Stimulated activated CD8-positive, alpha-beta memory T cell treated with anti-CD3 and anti-CD28 coated beads, Interleukin-7, amount 100 ng/mL, for 4 hours (primary cell): ENCODE data around the gene SPECC1L.
"Not testable (repeated sequence)": the region's sequence is repeated elsewhere in the genome, so short reads cannot be mapped to it uniquely, and the experiment has no call there.

Experiments
- DNase-seq, 2 donors: peaks; one replicate each; pipeline ENCODE4 v3.0.0-alpha.2; 2020; ENCODE audit warnings: low read depth in 2 of 2

Gene SPECC1L

DNA sequence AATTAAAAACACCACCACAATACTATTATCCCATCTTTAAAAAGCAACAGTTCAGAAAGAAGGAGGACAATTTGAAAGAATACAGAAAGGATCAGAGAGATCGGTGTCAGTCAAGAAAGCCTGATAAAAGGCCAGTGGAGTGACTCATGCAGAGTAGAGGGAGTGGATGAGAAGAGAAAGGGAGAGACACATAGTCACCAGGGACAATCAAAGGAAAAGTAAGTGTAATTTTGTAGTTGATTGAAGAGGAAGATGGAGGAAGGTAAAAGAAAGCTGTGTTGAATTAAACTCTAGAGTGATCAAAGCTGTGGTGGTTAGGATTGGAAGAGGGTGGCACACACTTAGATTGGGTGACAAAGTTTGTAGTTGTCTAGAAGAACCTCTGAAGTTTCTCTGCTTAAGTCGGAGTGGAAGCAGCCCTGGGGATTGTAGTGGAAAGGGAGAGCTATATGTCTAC is 14.1 kb downstream of the SPECC1L start:
- no peak for DNase-seq

DNA sequence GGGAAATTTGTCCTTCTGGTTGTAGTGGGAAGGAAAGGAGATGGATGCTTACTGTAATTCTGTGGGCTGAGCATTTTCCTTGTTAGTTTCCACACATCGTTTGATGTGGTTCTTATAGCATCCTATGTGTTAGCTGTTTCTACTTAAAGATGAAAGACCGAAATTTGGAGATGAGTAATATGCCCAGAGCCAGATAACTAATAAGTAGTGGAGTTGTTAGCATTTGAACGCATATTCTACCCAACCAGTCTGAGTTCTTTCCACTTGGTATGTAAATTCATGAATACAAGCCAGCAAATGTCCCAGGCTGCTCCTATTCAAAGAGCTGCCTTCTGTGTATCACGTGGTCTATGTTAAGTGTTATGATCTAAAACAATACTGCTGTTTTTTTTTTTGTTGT is 14.6 kb downstream of the SPECC1L start:
- no peak for DNase-seq

DNA sequence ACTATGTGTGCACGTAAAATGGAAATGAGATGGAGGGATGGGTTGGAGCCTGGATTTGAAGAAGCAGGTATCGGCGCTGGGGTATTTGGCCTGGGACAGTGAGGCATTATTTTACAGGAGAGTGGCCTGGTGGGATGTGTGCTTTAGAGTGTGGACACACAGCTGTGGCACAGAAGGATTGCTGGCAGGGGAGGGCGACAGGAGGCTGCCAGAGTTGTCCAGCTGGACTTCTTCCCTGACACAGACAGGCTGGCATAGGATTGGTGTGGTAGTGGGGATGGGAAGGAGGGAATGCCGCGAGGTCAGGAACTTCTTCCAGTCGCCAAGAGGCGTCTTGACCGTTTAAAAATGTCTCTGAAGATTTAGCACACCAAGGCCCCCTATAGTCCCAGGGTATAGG is 16.6 kb downstream of the SPECC1L start:
- not testable (repeated sequence) for DNase-seq

DNA sequence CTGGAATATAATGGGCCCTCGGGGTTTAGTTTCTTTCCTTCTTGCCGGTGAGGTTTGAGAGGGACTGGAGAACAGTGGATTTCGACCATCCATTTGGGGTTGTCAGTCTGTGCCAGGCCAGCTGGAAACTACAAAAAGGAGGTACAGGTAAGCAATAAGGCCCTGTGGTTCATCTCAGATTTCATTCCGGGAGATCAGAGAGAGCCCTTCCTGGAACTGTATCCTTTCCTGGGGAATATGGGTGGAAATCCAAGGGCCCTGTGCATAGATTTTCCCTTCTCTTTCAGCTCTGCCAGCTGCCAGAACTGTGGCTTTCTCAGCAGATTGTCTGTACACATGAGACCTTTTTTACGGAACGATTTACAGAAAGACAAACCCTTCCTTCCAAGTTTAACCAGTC is 17.2 kb downstream of the SPECC1L start:
- DNase-seq = not testable (repeated sequence)

DNA sequence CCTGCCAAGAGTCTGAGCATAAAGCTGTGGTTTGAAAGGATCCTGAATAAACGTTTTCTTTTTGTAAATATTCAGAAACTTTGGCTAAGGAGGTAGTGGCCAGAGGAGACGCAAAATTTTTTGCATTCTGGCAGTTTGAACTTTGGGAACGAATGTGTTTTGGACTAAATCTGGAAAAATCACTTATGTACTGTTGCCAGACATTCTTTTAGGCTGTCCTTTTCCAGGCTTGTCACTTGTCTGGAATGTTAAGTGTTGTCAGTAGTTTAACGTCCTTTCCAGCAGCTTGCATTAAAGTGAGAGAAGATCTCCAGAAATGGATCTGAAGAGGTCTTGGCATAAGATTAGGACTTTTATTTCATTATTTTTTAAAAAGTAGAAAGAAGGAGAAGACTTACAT is 18.5 kb downstream of the SPECC1L start:
- DNase-seq = no peak

DNA sequence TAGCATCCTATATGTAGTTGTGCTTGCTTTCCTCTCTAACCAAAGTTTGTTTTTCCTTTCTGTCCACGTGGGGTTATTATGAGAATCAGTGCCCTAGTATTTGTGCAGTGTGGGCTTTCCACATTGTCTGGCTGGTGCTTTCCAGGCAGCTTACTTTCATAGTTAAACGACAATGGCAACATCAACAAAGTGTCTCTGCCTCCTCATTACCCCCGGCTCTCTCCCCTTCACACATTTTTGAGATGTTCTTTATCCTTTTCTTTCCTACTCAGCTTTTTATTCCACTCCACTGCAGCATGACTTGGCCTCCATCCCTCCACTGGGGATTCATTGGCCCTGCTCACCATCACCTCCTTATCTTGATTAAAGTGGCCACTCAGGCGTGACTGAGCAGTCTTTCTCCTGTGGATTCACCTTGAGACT is 19.1 kb downstream of the SPECC1L start:
- no peak for DNase-seq

DNA sequence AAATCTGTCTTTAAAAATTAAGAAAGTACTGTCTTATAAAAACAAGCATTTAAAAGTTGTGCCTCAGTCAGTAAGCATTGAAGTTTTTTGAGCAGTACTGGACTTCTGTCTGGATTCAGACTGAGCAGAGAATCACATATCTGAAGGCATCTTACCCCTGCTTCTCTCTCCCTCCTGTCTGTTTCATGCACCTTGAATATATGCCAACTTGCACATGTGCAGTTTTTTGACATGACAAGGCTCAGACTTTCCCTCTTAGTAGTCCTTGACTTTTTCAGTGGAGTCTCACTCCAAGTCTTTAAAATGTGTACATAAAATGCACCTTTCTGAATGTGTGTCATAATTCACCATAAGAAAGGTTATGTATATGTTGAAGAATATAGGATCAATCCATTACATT is 19.8 kb downstream of the SPECC1L start:
- no peak for DNase-seq

DNA sequence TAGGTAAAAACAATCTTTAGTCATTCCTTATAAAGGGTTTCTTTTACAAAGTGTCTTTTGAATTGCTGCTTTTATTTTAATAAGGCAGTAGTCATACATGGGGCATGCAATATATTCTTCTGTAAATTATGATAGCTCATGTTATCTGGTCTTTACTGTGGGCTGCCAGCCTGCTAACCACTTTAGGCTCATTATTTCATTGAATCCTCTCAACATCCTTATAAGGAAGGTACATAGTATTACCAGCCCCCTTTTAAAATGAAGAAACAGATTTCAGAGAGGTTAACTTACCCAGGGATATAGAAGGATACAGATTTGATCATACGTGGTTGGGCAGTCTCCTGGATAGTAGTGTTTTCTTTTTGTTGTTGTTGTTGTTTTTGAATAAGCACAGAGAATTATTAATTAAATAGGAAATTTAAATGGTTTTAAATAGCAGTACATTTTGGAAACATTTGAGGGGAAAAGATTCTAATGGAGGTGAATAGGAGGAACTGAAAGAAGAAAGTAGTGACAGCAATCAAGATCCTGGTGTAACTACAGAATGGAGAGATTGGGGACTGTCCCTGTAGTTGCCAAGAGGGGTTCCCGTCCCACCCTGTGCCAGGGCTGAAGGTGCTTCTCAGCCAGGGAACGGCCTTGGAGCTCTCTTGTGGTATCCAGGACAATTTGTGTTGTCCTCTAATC is 21.0 kb downstream of the SPECC1L start:
- DNase-seq = no peak

DNA sequence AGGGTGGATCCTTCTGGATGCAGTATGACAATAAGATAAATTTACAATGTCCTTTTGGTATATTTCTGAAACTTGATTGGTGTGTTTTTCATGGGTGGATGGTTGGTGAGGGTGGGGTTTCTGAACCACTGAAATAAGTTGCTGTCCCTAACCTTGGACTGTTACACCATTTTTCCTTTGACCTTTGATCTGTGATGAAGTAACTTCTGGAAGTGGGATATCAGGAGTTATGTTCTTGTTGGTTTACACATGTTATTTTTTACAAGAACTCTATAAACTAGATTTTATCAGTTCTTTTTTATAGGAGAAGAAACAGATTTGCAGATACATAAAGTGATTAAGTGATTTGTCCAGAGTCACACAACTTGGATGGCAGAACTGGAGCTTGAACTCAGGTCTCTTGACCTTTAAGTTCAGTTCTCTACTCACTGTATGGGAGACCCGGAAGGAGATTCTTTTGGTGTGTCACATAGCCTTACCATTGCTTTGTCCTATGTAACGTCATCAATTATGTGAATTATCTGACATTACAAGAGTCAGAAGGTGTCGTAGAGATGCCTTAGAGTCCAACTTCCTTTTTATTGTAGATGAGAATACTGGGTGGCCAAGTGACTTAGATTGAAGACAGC is 21.7 kb downstream of the SPECC1L start:
- not testable (repeated sequence) for DNase-seq

DNA sequence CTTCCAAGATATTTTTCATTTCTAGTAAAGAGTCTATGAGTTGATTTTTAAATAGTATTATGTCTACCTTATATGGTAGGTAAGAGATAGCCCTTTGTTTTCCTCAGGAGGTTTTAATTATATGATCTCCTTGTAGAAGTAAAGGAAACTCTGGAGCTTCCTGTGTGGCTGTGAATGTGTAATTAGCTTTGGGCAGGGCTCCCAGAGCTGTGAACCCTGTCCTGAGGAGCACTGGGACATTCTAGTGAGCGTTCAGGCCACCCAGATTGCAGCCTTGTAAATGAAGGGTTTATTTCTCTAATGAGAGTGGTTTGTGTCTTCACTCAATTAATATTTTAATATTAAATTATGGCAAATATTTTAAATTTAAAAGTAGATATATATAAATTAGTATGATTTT is 24.3 kb downstream of the SPECC1L start:
- DNase-seq = not testable (repeated sequence)

DNA sequence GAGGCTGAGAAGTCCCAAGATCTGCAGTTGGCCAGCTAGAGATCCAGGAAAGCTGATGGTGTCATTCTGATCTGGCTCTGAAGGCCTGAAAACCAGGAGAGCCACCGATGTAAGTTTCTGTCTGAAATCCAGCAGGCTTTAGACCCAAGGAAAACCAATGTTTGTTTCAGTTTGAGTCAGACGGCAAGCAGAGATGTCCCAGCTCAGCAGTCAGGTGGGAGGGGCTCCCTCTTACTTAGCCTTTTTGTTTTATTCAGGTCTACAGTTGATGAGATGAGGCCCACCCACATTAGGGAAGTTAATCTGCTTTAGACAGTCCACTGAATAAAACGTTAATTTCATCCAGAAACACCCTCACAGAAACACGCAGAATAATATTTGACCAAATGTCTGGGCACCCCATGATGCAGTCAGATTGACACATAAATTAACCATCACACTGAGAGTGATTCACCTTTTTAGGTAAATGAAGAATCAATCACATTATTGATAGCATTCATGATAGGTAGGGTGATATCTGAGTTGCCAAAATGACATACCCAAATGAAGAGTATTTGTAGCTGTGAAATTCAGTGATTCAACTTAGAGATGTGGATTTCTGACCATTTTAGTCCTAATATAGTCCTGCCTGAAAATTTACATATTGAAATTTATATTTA is 28.0 kb downstream of the SPECC1L start:
- DNase-seq = not testable (repeated sequence)

DNA sequence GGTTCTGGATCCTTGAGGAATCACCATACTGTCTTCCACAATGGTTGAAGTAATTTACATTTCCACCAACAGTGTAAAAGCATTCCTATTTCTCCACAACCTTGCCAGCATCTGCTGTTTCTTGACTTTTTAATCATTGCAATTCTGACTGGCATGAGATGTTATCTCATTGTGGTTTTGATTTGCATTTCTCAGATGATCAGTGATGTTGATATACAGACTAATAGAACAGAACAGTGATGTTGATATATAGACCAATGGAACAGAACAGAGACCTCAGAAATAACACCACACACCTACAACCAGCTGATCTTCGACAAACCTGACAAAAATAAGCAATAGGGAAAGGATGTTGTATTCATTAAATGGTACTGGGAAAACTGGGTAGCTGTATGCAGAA is 29.9 kb downstream of the SPECC1L start:
- not testable (repeated sequence) for DNase-seq

DNA sequence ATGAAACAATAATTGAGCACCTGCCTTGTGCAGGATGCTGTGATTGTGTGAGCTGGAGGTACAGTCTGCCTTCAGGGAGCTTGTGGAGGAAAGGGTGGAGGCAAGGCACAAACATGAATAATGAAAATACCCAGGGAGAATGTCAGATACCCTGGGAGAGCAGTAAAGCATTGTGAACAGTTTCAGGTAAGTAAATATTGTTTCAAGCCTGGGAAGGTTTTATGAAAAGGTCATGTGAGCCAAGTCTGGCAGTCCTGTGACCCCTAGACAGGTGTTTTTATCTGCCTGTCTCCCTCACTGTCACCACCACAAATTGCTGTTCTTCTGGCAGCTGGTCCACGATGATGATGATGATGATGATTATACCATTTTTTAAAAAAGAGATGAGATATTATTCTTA is 32.0 kb downstream of the SPECC1L start:
- DNase-seq = no peak

DNA sequence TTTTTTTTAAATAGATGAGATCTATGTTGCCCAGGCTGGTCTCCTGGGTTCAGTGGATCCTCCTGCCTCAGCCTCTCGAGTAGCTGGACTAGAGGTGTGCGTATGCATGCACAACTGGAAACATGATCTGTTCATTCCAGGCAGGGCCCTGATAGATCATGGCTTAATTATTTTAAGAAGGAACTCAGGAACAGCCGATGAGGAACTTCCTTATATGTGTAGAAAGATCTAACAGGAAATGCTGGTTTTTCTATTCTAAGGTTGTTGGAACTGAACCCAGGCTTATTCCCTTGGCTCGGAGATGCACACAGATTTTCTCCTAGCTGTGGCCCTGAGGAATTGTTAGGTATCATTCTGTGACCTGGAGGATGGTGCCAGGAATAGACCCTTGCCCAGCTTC is 32.4 kb downstream of the SPECC1L start:
- DNase-seq = no peak

DNA sequence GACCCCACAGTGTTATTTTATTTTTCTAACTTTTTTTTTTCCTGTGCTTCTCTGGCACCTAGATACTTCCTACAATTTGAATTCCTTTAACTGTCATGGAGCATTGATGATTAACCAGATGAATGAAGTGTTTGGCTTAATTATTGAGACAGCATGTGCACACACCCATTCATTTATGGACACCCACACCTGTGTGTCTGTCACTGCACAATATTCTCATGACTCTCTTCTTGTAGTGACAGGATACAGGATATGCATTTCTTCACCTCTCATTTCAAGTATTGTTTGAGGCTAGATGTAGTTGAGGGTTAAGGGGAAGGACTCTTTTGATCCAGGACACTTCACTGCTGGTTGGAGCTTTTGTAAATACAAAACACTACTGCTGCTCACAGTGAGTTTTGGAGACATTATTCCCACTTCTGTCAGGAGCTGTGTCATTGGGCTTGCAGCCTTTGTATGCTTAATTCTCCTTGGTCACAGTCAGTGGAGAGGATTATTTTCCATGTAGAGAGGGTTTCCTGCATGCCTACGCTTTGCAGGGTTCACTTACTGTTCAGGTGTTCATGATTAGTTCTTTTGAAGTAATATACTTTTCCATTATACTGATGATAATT is 33.5 kb downstream of the SPECC1L start:
- no peak for DNase-seq

DNA sequence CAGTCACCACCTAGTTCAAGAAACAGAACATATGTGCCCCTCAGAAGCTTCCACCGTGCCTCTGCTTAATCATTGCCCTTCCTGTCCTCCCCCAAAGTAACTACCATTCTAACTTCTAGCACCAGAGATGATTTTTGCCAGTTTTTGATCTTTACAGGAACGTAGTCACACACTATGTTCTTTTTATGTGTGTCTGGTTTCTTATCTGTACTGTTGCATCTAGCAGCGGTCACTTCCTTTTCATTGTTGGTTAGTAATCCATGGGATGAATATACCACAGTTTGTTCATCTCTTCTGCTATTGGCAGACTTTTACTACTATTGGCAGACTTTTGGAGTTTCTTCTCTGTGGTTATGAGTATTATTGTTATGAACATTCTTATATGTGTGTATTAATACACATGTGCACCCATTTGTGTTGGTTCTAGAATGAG is 34.6 kb downstream of the SPECC1L start:
- DNase-seq = no peak

DNA sequence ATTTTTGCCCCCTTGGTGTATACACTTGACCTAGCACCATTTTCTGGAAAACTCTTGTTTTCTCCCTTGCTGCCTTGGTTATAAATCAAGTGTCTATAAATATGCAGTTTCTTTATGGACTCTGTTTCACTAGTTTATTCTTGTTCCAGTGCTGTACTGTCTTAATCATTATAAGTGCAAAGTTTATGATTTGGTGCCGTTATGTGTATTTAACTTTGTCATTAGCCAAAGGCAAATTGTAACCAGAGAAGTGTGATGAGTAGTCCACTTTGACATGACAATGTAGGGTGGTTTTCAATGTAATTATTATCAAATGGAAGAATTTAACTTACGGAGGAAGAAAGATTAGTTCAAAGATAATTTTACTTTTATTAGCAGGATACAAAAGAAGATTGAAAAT is 40.3 kb downstream of the SPECC1L start:
- no peak for DNase-seq

DNA sequence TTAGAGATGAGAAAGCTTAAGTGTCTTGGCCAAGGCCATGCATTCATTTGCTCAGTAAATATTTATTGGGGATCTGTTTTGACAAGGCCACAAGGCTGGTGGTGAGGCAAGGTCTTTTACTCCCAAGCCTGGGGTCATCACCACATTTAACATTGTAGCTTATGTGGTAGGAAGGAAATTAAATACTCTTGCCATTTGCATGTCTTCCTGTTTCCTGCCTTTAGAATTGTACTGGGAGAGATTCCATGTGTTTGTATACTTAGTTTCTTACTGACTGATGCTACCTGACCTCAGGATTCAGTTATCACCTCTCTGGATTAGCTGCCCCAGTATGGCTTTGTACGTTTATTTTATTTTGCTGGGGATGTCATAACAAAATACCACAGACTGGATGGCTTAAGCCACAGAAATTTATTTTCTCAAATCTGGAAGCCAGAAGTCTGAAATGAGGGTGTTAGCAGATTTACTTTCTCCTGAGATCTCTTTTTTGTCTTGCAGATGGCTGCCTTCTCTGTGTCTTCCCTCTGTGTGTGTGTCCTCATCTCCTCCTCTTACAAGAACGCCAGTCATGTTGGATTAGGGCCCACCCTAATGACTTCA is 44.8 kb downstream of the SPECC1L start:
- no peak for DNase-seq

DNA sequence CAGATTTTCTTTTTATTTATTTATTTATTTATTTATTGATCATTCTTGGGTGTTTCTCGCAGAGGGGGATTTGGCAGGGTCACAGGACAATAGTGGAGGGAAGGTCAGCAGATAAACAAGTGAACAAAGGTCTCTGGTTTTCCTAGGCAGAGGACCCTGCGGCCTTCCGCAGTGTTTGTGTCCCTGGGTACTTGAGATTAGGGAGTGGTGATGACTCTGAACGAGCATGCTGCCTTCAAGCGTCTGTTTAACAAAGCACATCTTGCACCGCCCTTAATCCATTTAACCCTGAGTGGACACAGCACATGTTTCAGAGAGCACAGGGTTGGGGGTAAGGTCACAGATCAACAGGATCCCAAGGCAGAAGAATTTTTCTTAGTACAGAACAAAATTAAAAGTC is 45.6 kb downstream of the SPECC1L start:
- not testable (repeated sequence) for DNase-seq

DNA sequence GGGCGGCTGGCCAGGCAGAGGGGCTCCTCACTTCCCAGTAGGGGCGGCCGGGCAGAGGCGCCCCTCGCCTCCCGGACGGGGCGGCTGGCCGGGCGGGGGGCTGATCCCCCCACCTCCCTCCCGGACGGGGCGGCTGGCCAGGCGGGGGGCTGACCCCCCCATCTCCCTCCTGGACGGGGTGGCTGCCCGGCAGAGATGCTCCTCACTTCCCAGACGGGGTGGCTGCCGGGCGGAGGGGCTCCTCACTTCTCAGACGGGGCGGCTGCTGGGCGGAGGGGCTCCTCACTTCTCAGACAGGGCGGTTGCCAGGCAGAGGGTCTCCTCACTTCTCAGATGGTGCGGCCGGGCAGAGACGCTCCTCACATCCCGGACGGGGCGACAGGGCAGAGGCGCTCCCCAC is 46.9 kb downstream of the SPECC1L start:
- not testable (repeated sequence) for DNase-seq

DNA sequence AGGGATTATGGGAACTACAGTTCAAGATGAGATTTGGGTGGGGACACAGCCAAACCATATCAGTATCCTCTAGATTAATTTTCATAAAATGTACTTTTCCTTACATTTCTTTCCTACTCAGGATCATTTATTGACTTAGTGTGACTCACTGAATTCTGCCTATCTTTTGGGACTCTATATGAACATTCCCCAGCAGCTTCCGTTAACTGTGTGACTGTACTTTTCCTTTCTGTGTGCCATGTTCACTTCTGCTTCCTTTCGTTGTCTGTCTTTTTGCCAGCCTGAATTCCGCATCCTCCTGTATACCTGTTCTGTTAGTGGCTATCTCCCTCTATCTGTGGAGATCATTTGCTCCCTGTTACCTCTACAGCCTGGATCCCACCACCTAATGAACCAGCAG is 48.8 kb downstream of the SPECC1L start:
- DNase-seq = no peak

DNA sequence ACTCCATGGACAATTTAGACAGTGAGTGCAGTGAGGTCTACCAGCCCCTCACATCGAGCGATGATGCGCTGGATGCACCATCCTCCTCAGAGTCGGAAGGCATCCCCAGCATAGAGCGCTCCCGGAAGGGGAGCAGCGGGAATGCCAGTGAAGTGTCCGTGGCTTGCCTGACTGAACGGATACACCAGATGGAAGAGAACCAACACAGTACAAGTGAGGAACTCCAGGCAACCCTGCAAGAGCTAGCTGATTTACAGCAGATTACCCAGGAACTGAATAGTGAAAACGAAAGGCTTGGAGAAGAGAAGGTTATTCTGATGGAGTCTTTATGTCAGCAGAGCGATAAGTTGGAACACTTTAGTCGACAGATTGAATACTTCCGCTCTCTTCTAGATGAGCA is 51.4 kb downstream of the SPECC1L start:
- DNase-seq = no peak
